Panc1 (cell line): Measurements from ENCODE around the gene EPN1. TPM values are rescaled to one million over a fixed set of nuclear protein-coding genes. Genes with fewer than 3 reads are reported as not detected.

ENCODE experiments used
- ATAC-seq: fragments of 200-7000 bp; cut with Tn5 transposase; 2 replicates; pipeline ENCODE4 v1.9.1; 2020; ENCODE audit warnings: mild to moderate bottlenecking, moderate library complexity
- BruUV-seq: library from RNA; stranded (reverse); fragments of 400-500 nt; replicated peaks from 2 replicates; lab custom pipeline; 2021; lab: Mats Ljungman, UMichigan
- CTCF ChIA-PET: fragments of 300-600 bp; sonication (Branson Sonifier 250); formaldehyde crosslinking; loops from one replicate; lab custom pipeline; 2022; ENCODE audit warnings: antibody characterized with exemption; lab: Charles Lee
- POLR2A ChIA-PET: fragments of 300-600 bp; sonication (Branson Sonifier 250); formaldehyde crosslinking; loops from one replicate; lab custom pipeline; 2022; ENCODE audit warnings: antibody characterized with exemption; lab: Charles Lee
- DNase-seq: peaks from one replicate; pipeline ENCODE4 v3.0.0-alpha.2; 2010; ENCODE audit warnings: low read depth, low spot score
- H3K27ac ChIP-seq: 2 replicates; pipeline ENCODE4 v1.5.1; 2011; ENCODE audit warnings: mild to moderate bottlenecking, low read length, inconsistent platforms
- H3K27me3 ChIP-seq: fragments of 200-500 bp; sonication (Bioruptor generic); 2 replicates; pipeline ENCODE4 v1.6.0; 2014; ENCODE audit warnings: low read length, inconsistent platforms; ENCODE audit not compliant: control insufficient read depth, insufficient read depth
- H3K36me3 ChIP-seq: fragments of 200-500 bp; sonication (Bioruptor generic); 2 replicates; pipeline ENCODE4 v1.5.1; 2014; ENCODE audit warnings: inconsistent platforms, mild to moderate bottlenecking, low read length, moderate library complexity; ENCODE audit not compliant: control insufficient read depth, insufficient read depth
- H3K4me1 ChIP-seq: 2 replicates; pipeline ENCODE4 v1.5.1; 2011; ENCODE audit warnings: inconsistent platforms, mild to moderate bottlenecking, low read length, moderate library complexity; ENCODE audit not compliant: control insufficient read depth, insufficient read depth
- H3K4me3 ChIP-seq, 2 experiments: 2 replicates each; pipeline ENCODE4 v1.5.1; 2011 to 2012; ENCODE audit warnings: low read depth in 2 of 2, low read length in 2 of 2, mild to moderate bottlenecking in 2 of 2, inconsistent platforms in 1 of 2, moderate library complexity in 1 of 2
- H3K9me3 ChIP-seq: fragments of 200-500 bp; sonication (Bioruptor generic); 2 replicates; pipeline ENCODE4 v1.5.1; 2014; ENCODE audit warnings: low read depth, mild to moderate bottlenecking, inconsistent platforms, low read length, moderate library complexity; ENCODE audit not compliant: control insufficient read depth, insufficient read depth
- CTCF ChIP-seq: fragments of 450-650 bp; IDR thresholded peaks from 2 replicates; pipeline ENCODE4 v1.5.1; 2017; ENCODE audit warnings: mild to moderate bottlenecking
- POLR2AphosphoS5 ChIP-seq: IDR thresholded peaks from 2 replicates; pipeline ENCODE4 v1.6.1; 2012; ENCODE audit warnings: mild to moderate bottlenecking, low read depth, low read length, moderate library complexity
- SIN3A ChIP-seq: IDR thresholded peaks from 2 replicates; pipeline ENCODE4 v1.6.1; 2012; ENCODE audit warnings: low read depth, mild to moderate bottlenecking, low read length, moderate library complexity, borderline replicate concordance; ENCODE audit not compliant: insufficient read depth
- TCF7L2 ChIP-seq: IDR thresholded peaks from 2 replicates; pipeline ENCODE4 v1.6.1; 2011; ENCODE audit warnings: mild to moderate bottlenecking, low read depth, low read length, inconsistent platforms
- in situ Hi-C: cut with HindIII; loops from 2 replicates; pipeline ENCODE4 v1.10.0; 2016; ENCODE audit warnings: low sequenced_read_pairs, low pct_unique_long_range_greater_than_20kb
- intact Hi-C: fragments of 100-400 bp; cut with micrococcal nuclease; formaldehyde crosslinking; loops from one replicate; pipeline ENCODE4 v1.10.0; 2022; ENCODE audit not compliant: unreplicated experiment
- total RNA-seq: library from RNA; stranded (reverse); gene quantifications from one replicate; pipeline ENCODE4 v1.2.1, GENCODE V29; 2021; ENCODE audit not compliant: unreplicated experiment
- TF ChIP-seq, protein P1 (sequence below), 2 experiments: IDR thresholded peaks; 2 replicates each; pipeline ENCODE4 v1.6.1; 2011 to 2012; ENCODE audit warnings: low read depth in 2 of 2, control low read depth in 1 of 2, low read length in 1 of 2, mild to moderate bottlenecking in 1 of 2, moderate library complexity in 1 of 2; ENCODE audit not compliant: insufficient read depth in 1 of 2

EPN1 gene
- total RNA-seq, 1 experiment from 2014 or later = 361 TPM

DNA sequence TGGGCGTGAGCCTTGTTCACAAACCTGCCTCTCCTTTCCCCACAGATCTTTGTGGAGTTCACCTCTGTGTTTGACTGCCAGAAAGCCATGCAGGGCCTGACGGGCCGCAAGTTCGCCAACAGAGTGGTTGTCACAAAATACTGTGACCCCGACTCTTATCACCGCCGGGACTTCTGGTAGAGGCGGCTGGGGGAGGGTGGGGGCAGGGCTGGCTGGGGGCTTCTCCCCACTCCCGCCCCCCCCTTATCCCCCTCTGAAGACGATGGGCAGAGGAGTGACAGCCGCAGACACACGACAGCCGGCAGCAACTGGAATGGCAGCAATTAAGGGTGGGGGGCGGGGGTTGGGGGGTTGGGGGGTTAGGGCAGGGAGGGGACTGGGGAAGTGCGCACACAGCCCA is 1.1 kb upstream of the EPN1 start:
- H3K4me1 ChIP-seq = peaks cover 77% of the 10 kb centered on the region
- peak overlapping the region; percentile 96 for H3K27ac ChIP-seq
- POLR2A ChIA-PET = interaction anchor here (0.6 kb wide), 1 partner anchor 20 kb away, joined by 7 read pairs; the partner anchor contains the start of gene U2AF2
- no peaks in the 10 kb centered on the region for H3K9me3 ChIP-seq
- no peaks in the 10 kb centered on the region for H3K27me3 ChIP-seq
- BruUV-seq = no TSS peak
- DNase-seq (no peak), ATAC-seq (no peak)
- in situ Hi-C loops (no loop called here), intact Hi-C loops (no loop called here)
- CTCF ChIA-PET = interaction anchor here (0.6 to 2.3 kb wide), 2 partner anchors 17 to 77 kb away, joined by 3 to 7 read pairs; no protein-coding TSS in a partner anchor
- H3K36me3 ChIP-seq = peaks cover 26% of the 10 kb centered on the region
- TF ChIP-seq POLR2AphosphoS5 = no peak
- no peak for TF ChIP-seq CTCF
- no peak for TF ChIP-seq TCF7L2
- TF ChIP-seq, protein P1, sequence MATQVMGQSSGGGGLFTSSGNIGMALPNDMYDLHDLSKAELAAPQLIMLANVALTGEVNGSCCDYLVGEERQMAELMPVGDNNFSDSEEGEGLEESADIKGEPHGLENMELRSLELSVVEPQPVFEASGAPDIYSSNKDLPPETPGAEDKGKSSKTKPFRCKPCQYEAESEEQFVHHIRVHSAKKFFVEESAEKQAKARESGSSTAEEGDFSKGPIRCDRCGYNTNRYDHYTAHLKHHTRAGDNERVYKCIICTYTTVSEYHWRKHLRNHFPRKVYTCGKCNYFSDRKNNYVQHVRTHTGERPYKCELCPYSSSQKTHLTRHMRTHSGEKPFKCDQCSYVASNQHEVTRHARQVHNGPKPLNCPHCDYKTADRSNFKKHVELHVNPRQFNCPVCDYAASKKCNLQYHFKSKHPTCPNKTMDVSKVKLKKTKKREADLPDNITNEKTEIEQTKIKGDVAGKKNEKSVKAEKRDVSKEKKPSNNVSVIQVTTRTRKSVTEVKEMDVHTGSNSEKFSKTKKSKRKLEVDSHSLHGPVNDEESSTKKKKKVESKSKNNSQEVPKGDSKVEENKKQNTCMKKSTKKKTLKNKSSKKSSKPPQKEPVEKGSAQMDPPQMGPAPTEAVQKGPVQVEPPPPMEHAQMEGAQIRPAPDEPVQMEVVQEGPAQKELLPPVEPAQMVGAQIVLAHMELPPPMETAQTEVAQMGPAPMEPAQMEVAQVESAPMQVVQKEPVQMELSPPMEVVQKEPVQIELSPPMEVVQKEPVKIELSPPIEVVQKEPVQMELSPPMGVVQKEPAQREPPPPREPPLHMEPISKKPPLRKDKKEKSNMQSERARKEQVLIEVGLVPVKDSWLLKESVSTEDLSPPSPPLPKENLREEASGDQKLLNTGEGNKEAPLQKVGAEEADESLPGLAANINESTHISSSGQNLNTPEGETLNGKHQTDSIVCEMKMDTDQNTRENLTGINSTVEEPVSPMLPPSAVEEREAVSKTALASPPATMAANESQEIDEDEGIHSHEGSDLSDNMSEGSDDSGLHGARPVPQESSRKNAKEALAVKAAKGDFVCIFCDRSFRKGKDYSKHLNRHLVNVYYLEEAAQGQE (IDR thresholded peaks at IDR 0.05; ENCODE audit: insufficient read depth in 1 of 2, low read depth in 2 of 2, low read length in 1 of 2) = no peak
- no peak for TF ChIP-seq SIN3A
- H3K4me3 ChIP-seq = peak overlapping the region; percentile 64 to 94

- H3K4me3 ChIP-seq = peak overlapping the region; percentile 64 to 94
- H3K9me3 ChIP-seq = no peaks in the 10 kb centered on the region
- no TSS peak for BruUV-seq
- H3K36me3 ChIP-seq = peaks cover 26% of the 10 kb centered on the region
- ATAC-seq (peak; percentile 3; the same call in 1 of the 2 replicates), DNase-seq (no peak)
- no peaks in the 10 kb centered on the region for H3K27me3 ChIP-seq
- CTCF ChIA-PET = interaction anchor here (0.6 kb wide), 1 partner anchor 77 kb away, joined by 3 read pairs; no protein-coding TSS in a partner anchor
- H3K27ac ChIP-seq = peak overlapping the region; percentile 83
- no peak for TF ChIP-seq TCF7L2
- TF ChIP-seq SIN3A = no peak
- no peak for TF ChIP-seq POLR2AphosphoS5
- no peak for TF ChIP-seq CTCF
- TF ChIP-seq, protein P1 (IDR thresholded peaks at IDR 0.05; ENCODE audit: insufficient read depth in 1 of 2, low read depth in 2 of 2, low read length in 1 of 2) = no peak
- in situ Hi-C loops = no loop called here
- POLR2A ChIA-PET = interaction anchor here (0.6 to 0.7 kb wide), 5 partner anchors 15 to 1800 kb away, joined by 3 to 7 read pairs (median 4); partner anchors contain the start of gene U2AF2
- H3K4me1 ChIP-seq = peaks cover 77% of the 10 kb centered on the region
- intact Hi-C loops = no loop called here
Observed at GRCh38 chr19:55674459-55674840, 576 bp upstream of the EPN1 start.
